ENCODE results near the gene DNAJB7.
"Not testable (repeated sequence)": the region's sequence is repeated elsewhere in the genome, so short reads cannot be mapped to it uniquely, and the experiment has no call there.

The DNAJB7 gene

DNA sequence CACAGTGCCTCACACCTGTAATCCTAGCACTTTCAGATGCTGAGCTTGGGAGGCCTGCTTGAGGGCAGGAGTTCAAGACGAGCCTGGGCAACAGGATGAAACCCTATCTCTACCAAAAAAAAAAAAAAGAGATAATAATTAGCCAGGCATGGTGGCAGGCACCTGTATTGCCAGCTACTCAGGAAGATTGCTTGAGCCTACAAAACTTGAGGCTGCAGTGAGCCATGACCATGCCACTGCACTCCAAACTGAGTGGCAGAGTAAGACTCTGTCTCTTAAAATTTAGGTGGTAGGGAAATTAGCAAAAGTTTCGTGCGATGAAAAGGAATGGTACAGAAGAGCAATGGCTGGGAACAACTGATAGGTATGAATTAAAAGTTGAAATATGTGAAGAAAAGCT lies 23.4 kb downstream of the DNAJB7 start:
- DNase-seq: no peak

- DNase-seq: no peak
These were observed 27.3 kb downstream of the DNAJB7 start for GRCh38 chr22:40834619-40835018.

DNA sequence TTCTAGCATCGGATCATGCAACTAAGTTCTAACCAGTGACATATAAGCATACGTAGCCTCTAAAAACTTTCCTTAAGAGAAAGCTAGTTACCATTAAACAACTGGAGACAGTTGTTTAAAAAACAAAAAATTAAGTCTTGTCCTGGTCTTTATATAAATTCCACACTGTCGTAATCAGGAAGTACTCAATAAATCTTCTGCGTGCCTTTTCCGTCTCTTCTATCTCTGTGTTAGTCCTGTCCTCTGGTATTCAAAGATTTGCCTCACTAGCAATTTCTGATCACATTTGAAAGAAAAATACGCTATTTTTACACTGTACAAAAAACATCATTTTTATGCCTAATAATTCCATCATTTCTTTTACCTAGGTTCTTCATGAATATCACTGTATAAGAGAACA lies 32.8 kb downstream of the DNAJB7 start:
- no peak for DNase-seq

DNA sequence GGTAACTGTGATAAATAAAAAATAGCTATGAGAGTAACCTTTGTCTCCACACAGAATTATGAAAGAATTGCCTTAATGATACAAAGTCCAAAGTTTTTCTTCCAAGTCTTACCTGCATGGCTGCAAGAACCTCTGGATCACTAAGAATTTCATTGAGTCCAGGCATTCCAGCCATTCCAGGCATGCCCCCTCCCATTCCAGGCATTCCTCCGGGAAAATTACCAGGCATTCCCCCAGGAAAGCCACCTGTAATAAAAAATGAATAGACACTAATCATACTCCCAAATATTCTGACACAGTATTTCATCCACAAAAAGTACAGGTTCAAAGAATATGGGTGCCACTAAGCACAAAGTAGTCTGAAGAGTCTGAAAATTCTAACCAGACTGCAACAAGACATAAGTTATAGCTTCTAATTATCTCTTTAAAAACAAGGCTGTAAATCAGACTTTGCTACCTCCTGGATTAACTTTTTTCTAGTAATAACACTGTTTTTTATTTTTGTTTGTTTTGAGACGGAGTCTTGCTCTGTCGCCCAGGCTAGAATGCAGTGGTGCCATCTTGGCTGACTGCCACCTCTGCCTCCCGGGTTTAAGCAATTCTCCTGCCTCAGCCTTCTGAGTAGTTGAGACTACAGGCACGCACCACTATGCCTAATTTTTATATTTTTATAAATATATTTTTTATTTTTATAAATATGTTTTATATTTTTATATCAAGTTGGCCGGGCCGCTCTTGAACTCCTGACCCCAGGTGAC lies 34.8 kb downstream of the DNAJB7 start:
- DNase-seq: no peak

- DNase-seq: not testable (repeated sequence)
These were observed 35.6 kb downstream of the DNAJB7 start for GRCh38 chr22:40826292-40826691.

DNA sequence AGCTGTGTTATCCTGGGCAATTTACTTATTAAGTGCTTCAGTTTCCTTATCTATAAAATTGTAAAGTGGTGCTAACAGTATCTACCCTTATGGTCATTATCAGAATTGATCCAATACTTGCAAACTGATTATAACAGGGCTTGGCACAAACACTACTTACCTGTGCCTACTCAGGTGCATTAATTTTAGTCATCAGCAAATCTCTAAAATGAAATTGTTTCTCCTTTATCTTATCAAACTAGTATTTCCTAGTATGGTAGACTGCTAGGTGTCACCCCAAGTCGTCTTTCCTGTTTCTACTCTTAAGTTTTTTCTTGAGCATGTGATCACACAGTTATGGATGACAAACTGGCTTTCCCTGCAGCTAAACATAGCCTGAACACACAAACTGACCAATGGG lies 38.5 kb downstream of the DNAJB7 start:
- no peak for DNase-seq

DNA sequence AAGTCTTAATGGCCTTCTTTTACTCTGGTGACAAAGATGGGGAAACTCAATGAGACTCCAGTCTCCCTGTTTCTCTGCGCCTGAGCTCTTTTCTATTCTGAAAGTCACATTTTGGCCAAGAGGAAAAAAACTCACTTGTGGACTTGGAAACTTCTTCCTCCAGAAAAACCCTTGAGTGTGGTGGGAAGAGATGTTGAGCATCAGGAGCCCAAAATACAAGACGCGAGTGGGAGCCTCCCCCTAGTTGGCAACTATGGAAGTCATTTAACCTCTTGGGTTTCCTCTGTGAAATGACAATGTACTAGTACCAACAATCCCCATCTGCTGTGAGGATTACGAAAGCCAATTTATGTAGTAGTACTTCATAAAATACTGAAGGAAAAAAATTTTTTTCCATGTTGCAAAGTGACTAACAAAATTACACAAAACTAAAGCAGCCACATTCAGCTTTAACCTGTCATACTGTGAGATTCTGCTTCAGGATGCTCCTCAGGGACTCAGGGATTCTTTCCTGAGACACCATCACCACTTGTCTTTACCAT lies 42.2 kb downstream of the DNAJB7 start:
- DNase-seq: no peak

DNA sequence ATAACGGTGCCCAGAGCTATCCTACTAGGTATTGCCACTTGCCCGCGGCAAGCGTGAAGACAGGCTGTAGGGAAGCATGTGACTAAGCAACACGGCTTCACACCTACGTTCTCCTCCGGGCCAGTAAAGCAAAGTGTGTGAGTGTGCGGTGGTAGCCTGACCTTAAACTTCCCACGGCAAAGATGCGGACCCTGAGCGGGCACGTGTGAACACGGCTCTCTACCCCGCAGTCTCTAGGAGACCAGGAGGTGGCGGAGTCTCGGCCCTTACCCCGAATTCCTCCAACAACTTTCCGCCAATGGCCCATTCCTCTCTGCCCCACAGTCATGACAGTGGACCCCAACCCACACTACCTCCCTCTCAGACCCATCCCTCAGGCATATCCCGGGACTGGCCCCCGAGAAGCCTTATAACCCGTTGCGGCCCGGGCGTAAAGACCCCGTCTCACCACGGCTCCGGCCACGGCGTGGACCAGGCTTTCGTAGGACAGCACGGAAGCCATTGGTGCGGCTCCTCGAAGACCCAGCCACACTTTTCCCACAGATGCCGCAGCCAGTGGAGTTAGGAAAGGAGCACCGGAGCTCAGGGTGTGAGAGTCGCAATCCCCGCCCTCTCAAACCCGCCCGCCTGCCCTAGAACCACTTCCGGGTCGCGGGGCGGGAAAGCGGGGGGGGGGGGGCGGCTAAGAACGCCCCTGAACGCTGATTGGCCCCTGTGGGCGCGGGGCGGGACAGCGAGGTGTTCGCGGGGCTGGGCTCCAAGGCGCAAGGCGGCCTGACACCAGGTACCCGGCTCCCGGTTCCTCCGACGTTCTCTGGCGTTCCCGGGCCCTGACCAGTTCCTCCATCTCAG lies 42.9 kb downstream of the DNAJB7 start, which contains the start of gene SLC25A17:
SLC25A17 (minus strand) TSS at position 600 of the 852 bp plus-strand sequence; CDS start at position 502, 98 bp downstream.
- DNase-seq: peak; percentile 91

DNA sequence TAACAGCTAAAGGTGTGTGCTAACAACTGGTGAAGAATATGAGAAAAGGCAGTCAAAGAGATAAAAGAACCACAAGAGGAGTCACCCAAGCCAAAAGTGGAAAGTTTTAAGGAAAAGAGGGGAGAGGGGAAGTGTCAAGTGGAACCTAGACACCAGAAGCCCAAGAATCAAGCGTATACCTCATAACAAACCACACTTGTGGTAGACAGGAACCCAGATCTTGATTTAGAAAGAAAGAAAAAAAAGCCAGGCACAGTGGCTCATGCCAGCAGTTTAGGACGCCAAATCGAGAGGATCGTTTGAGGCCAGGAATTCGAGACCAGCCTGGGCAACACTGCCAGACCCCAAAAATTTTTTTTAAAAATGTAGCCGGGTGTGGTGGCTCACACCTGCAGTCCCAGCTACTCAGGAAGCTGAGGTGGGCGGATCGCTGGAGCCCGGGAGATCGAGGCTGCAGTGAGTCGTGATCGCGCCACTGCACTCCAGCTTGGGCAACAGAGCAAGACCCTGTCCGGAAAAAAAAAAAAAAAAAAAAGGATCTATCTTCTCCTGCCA lies 43.6 kb downstream of the DNAJB7 start:
- no peak for DNase-seq

DNA sequence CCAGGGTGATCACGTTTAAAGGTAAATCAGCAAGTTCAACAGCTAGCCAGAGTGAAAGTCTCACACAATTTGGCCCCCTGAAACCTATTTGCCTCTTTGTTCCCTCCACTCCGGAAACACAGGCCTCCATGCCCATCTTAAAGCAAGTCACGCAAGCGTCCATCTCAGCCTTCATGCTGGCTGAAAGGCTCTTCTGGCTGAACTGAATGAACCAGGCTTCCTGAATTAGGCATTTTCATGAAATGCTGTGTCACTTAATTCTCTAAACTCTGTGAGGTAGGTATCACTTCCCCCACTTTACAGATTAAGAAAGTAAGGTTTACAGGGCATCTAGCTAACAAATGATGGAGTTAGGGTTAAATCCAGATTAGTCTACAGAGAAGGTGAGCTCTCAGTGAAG lies 44.2 kb downstream of the DNAJB7 start:
- DNase-seq: no peak

DNA sequence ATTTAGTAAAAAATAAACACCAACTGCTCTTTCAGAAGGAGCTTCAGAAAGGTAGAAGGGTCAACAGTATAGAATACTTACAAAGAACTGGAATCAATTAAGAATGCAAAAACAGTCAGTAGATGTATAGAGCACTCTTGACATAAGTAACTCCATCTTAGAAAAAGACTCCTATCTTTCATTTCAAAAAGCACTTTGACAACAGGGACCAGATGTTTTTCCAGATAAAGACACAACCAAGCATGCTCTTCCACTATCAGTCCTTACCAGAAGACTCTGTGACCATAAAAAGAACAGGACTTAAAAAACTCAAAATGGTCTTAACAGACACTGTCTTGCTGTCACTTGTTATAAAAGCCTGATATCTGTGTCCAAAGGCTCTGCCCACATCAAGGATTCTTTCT lies 48.0 kb downstream of the DNAJB7 start:
- no peak for DNase-seq
